B cell (primary cell): Measurements from ENCODE around the gene BTNL3. TPM values are rescaled to one million over a fixed set of nuclear protein-coding genes. Genes with fewer than 3 reads are reported as not detected.

ENCODE experiments used
- ATAC-seq: fragments of 200-7000 bp; cut with Tn5 transposase; one replicate; pipeline ENCODE4 v1.10.0; 2021; ENCODE audit warnings: low read depth, mild to moderate bottlenecking, moderate number of reproducible peaks, moderate library complexity
- CTCF ChIA-PET: fragments of 350-600 bp; sonication (Branson Sonifier 250); formaldehyde crosslinking; loops from one replicate; lab custom pipeline; 2021; ENCODE audit warnings: antibody characterized with exemption, inconsistent platforms; lab: Charles Lee
- POLR2A ChIA-PET: fragments of 350-600 bp; sonication (Branson Sonifier 250); formaldehyde crosslinking; loops from one replicate; lab custom pipeline; 2021; ENCODE audit warnings: antibody characterized with exemption; lab: Charles Lee
- DNase-seq: peaks from one replicate; pipeline ENCODE4 v3.0.0; 2013
- H2AFZ ChIP-seq: 2 replicates; pipeline ENCODE4 v1.6.1; 2012; ENCODE audit warnings: mild to moderate bottlenecking, low read depth, low read length; ENCODE audit not compliant: insufficient read depth, poor library complexity, severe bottlenecking
- H3K27ac ChIP-seq, 2 donors: 1 replicate in 1 of 2; 2 replicates in 1 of 2; pipeline ENCODE4 v1.5.1; 2012 to 2013; ENCODE audit warnings: low read length in 2 of 2, mild to moderate bottlenecking in 2 of 2, moderate library complexity in 1 of 2
- H3K27me3 ChIP-seq, 4 experiments: fragments of 200-600 bp in 1 of 4; sonication (generic) in 1 of 4; replicated peaks in 1 of 4; 1 replicate in 2 of 4; 2 replicates in 2 of 4; pipeline versions ENCODE4 v1.6.1 to v1.7.0; 2013 to 2016; ENCODE audit warnings: low read length in 3 of 4, mild to moderate bottlenecking in 2 of 4, mixed read lengths in 1 of 4, moderate library complexity in 1 of 4; ENCODE audit not compliant: insufficient read depth in 4 of 4, control insufficient read depth in 3 of 4; ENCODE audit errors: control extremely low read depth in 1 of 4
- H3K36me3 ChIP-seq, 2 experiments: replicated peaks in 1 of 2; 1 replicate in 1 of 2; 2 replicates in 1 of 2; pipeline versions ENCODE4 v1.6.1 to v1.7.1; 2013; ENCODE audit warnings: low read length in 1 of 2; ENCODE audit not compliant: insufficient read depth in 2 of 2, control insufficient read depth in 1 of 2; ENCODE audit errors: control extremely low read depth in 1 of 2, extremely low read depth in 1 of 2
- H3K4me1 ChIP-seq, 2 donors: fragments of 200-600 bp in 1 of 2; sonication (generic) in 1 of 2; 1 replicate in 1 of 2; 2 replicates in 1 of 2; pipeline versions ENCODE4 v1.5.1 to v1.6.1; 2013 to 2017; ENCODE audit warnings: low read length in 2 of 2; ENCODE audit not compliant: control insufficient read depth in 2 of 2, insufficient read depth in 2 of 2
- H3K4me2 ChIP-seq: replicated peaks from 2 replicates; pipeline ENCODE3; 2012; ENCODE audit warnings: mild to moderate bottlenecking, low read depth, low read length; ENCODE audit not compliant: poor library complexity, severe bottlenecking
- H3K4me3 ChIP-seq, 5 experiments: fragments of 200-600 bp in 1 of 5; sonication (generic) in 1 of 5; 1 replicate in 3 of 5; 2 replicates in 2 of 5; pipeline versions ENCODE4 v1.5.1 to v1.7.0; 2011 to 2016; ENCODE audit warnings: low read length in 4 of 5, mild to moderate bottlenecking in 4 of 5, low read depth in 2 of 5, control low read depth in 1 of 5, moderate library complexity in 1 of 5; ENCODE audit not compliant: insufficient read depth in 1 of 5; ENCODE audit errors: control extremely low read depth in 1 of 5, extremely low read depth in 1 of 5
- H3K79me2 ChIP-seq: fragments of 200-600 bp; sonication (generic); one replicate; pipeline ENCODE4 v1.6.0; 2016; ENCODE audit warnings: low read length; ENCODE audit not compliant: control insufficient read depth, insufficient read depth
- H3K9ac ChIP-seq: fragments of 200-600 bp; sonication (generic); 2 replicates; pipeline ENCODE4 v1.6.1; 2017; ENCODE audit warnings: mild to moderate bottlenecking, low read length, moderate library complexity
- H3K9me3 ChIP-seq, 3 donors: one replicate each; pipeline versions ENCODE4 v1.6.1 to v1.7.1; 2013; ENCODE audit warnings: low read length in 2 of 3; ENCODE audit not compliant: control insufficient read depth in 2 of 3, insufficient read depth in 1 of 3; ENCODE audit errors: control extremely low read depth in 1 of 3
- H4K20me1 ChIP-seq: 2 replicates; pipeline ENCODE4 v1.6.0; 2012; ENCODE audit warnings: mild to moderate bottlenecking, low read length; ENCODE audit not compliant: insufficient read depth, control insufficient read depth, poor library complexity, severe bottlenecking
- H3K27ac Mint-ChIP-seq: one replicate; pipeline ENCODE4 v1.8.0; 2021; ENCODE audit warnings: mixed read lengths
- H3K27me3 Mint-ChIP-seq: one replicate; pipeline ENCODE4 v1.8.0; 2021; ENCODE audit warnings: mixed read lengths
- H3K4me1 Mint-ChIP-seq: one replicate; pipeline ENCODE4 v1.8.0; 2021; ENCODE audit warnings: mixed read lengths
- H3K4me3 Mint-ChIP-seq: one replicate; pipeline ENCODE4 v1.8.0; 2021; ENCODE audit warnings: mixed read lengths
- H3K9me3 Mint-ChIP-seq: one replicate; pipeline ENCODE4 v1.8.0; 2022; ENCODE audit warnings: mixed read lengths; ENCODE audit not compliant: insufficient read depth
- EZH2 ChIP-seq: IDR thresholded peaks from 2 replicates; pipeline ENCODE4 v1.6.1; 2012; ENCODE audit warnings: borderline replicate concordance, low read depth, mild to moderate bottlenecking, moderate library complexity, low read length; ENCODE audit not compliant: insufficient read depth, poor library complexity, severe bottlenecking
- WGBS: methylation state at CpG from one replicate; pipeline ENCODE4 v1.1.5; 2013; ENCODE audit warnings: missing lambda C conversion rate; ENCODE audit not compliant: insufficient coverage; 5-methylcytosine and 5-hydroxymethylcytosine counted together
- intact Hi-C: fragments of 100-400 bp; cut with micrococcal nuclease; formaldehyde crosslinking; loops from one replicate; pipeline ENCODE4 v1.10.0; 2022
- polyA plus RNA-seq: library from polyadenylated mRNA; depleted of rRNA; stranded (reverse); fragments of >200 nt; gene quantifications from 2 replicates; pipeline ENCODE4 v1.2.3, GENCODE V29; 2012
- total RNA-seq, 2 donors: library from RNA; stranded (reverse); fragments of 120-200 nt in 1 of 2; gene quantifications; 1 replicate in 1 of 2; 2 replicates in 1 of 2; pipeline versions ENCODE4 v1.2.3 to v1.2.4, GENCODE V29; 2013 to 2022
- TF ChIP-seq, protein P1 (sequence below): fragments of 200-600 bp; IDR thresholded peaks from one replicate; pipeline ENCODE4 v1.8.0; 2022; ENCODE audit warnings: antibody characterized with exemption, mild to moderate bottlenecking

BTNL3 gene
- total and polyA plus RNA-seq, 2 donors (not counting 1 experiment from before 2014, with no cell fraction given): not detected

DNA sequence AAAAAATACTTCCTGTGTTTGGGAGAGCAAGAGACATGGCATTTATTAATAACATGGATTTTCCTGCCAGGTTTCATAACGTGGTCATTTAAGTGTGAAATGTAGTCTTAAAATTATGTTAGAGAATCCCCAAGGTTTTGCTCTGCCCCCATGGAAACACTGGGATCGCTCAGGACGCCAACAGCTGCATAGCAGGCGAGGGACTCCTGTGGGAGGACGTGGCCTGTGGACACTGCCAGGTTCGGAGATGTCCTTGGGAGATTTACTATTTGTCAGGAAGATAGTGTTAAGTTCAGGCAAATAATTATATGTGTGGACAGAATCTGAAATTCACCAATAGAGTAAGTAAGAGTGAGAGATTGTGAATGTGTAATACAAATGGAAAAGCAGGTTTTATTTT, 52.4 kb downstream of the BTNL3 start:
- Histone ChIP-seq H3K36me3 (no peaks in the 10 kb centered on the region), H3K4me1 (no peaks in the 10 kb centered on the region), H2AFZ (no peak overlapping the region), H3K27ac (no peak overlapping the region), H3K9ac (no peak overlapping the region), H3K27me3 (peaks cover 0 to 20% (median 2%) of the 10 kb centered on the region in 4 experiments), H4K20me1 (no peaks in the 10 kb centered on the region), H3K9me3 (peaks cover 0 to 20% (median 0%) of the 10 kb centered on the region in 3 donors), H3K4me3 (no peak overlapping the region), H3K79me2 (no peaks in the 10 kb centered on the region), H3K4me2 (no peak overlapping the region)
- H3K4me3 Mint-ChIP-seq: no peak overlapping the region
- ChIA-PET CTCF (no interaction called here), POLR2A (no interaction called here)
- no peaks in the 10 kb centered on the region for H3K9me3 Mint-ChIP-seq
- intact Hi-C loops: no loop called here
- no peak for DNase-seq
- no peak for ATAC-seq
- peaks cover 7% of the 10 kb centered on the region for H3K4me1 Mint-ChIP-seq
- no peak for TF ChIP-seq EZH2
- TF ChIP-seq, protein P1, sequence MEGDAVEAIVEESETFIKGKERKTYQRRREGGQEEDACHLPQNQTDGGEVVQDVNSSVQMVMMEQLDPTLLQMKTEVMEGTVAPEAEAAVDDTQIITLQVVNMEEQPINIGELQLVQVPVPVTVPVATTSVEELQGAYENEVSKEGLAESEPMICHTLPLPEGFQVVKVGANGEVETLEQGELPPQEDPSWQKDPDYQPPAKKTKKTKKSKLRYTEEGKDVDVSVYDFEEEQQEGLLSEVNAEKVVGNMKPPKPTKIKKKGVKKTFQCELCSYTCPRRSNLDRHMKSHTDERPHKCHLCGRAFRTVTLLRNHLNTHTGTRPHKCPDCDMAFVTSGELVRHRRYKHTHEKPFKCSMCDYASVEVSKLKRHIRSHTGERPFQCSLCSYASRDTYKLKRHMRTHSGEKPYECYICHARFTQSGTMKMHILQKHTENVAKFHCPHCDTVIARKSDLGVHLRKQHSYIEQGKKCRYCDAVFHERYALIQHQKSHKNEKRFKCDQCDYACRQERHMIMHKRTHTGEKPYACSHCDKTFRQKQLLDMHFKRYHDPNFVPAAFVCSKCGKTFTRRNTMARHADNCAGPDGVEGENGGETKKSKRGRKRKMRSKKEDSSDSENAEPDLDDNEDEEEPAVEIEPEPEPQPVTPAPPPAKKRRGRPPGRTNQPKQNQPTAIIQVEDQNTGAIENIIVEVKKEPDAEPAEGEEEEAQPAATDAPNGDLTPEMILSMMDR: no peak
- 73% methylated on average over 6 of the region's 6 CpGs for WGBS
- no peak overlapping the region for H3K27ac Mint-ChIP-seq
- H3K27me3 Mint-ChIP-seq: peaks cover 28% of the 10 kb centered on the region

DNA sequence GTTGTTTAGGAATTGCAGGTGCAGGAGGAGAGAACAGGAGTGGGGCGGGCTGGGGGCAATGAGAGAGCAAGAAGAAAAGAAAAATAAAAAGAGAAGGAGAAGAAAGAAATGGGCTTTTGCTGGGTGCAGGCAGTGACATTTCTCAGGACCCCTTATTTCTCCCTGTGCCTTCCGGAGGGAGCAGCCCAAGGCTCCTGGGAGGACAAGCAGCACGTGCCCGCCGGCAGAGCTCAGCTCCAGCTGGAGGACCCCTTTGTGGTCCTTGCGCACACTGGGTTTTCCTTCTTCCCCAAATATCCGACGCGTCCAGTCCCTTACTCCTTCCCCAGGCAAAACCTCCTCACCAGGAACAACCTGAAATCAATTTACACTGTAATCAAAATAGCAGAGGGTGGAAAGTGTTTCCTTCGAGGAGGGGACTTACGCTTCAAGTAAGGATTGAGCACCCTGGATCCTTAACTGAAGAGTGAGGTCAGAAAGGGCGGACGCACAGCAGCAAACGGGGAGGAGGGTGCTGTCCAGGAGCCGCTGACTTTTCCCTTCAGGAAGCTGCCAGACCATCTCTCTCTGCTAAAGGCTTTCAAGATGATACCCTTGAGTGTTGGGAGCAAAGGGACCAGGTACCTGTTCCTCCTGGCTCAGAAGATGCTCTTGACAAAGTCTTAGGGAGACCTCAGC, 53.5 kb downstream of the BTNL3 start:
- ATAC-seq (no peak), DNase-seq (no peak)
- Mint-ChIP-seq H3K27ac (no peak overlapping the region), H3K27me3 (peaks cover 28% of the 10 kb centered on the region), H3K9me3 (no peaks in the 10 kb centered on the region), H3K4me3 (no peak overlapping the region), H3K4me1 (peaks cover 7% of the 10 kb centered on the region)
- H3K27me3 ChIP-seq: peaks cover 0 to 29% (median 9%) of the 10 kb centered on the region in 4 experiments
- no peaks in the 10 kb centered on the region for H3K79me2 ChIP-seq
- 68% methylated on average over 11 of the region's 15 CpGs for WGBS
- H3K36me3 ChIP-seq: no peaks in the 10 kb centered on the region
- peaks cover 0 to 23% (median 0%) of the 10 kb centered on the region in 3 donors for H3K9me3 ChIP-seq
- no peak overlapping the region for H3K27ac ChIP-seq
- H3K4me3 ChIP-seq: no peak overlapping the region
- TF ChIP-seq, protein P1: no peak
- TF ChIP-seq EZH2: no peak
- CTCF ChIA-PET: no interaction called here
- no peak overlapping the region for H2AFZ ChIP-seq
- intact Hi-C loops: no loop called here
- no peaks in the 10 kb centered on the region for H4K20me1 ChIP-seq
- no peak overlapping the region for H3K9ac ChIP-seq
- POLR2A ChIA-PET: no interaction called here
- no peak overlapping the region for H3K4me2 ChIP-seq
- H3K4me1 ChIP-seq: no peaks in the 10 kb centered on the region
